Type B pancreatic cell (in vitro differentiated cells): Measurements from ENCODE around the gene SNX21. TPM values are rescaled to one million over a fixed set of nuclear protein-coding genes. Genes with fewer than 3 reads are reported as not detected.
"Not testable (repeated sequence)": the region's sequence is repeated elsewhere in the genome, so short reads cannot be mapped to it uniquely, and the experiment has no call there.

Experiments used
- DNase-seq: peaks from one replicate; pipeline ENCODE4 v3.0.0; 2021; ENCODE audit warnings: mixed read lengths; ENCODE audit not compliant: unreplicated experiment; ENCODE audit errors: extremely low spot score
- H3K27ac Mint-ChIP-seq: 2 replicates; pipeline ENCODE4 v1.8.0; 2021; ENCODE audit warnings: mild to moderate bottlenecking, mixed read lengths
- H3K27me3 Mint-ChIP-seq: 2 replicates; pipeline ENCODE4 v1.8.0; 2021; ENCODE audit warnings: mixed read lengths
- H3K36me3 Mint-ChIP-seq: 2 replicates; pipeline ENCODE4 v1.8.0; 2021; ENCODE audit warnings: mixed read lengths
- H3K4me1 Mint-ChIP-seq: one replicate; pipeline ENCODE4 v1.8.0; 2021; ENCODE audit warnings: mixed read lengths; ENCODE audit not compliant: unreplicated experiment
- H3K4me3 Mint-ChIP-seq: 2 replicates; pipeline ENCODE4 v1.8.0; 2021; ENCODE audit warnings: mild to moderate bottlenecking, mixed read lengths
- H3K9me3 Mint-ChIP-seq: 2 replicates; pipeline ENCODE4 v1.8.0; 2021; ENCODE audit warnings: mixed read lengths
- total RNA-seq: library from RNA; stranded (reverse); gene quantifications from 2 replicates; pipeline ENCODE4 v1.2.1, GENCODE V29; 2021; ENCODE audit warnings: low replicate concordance
- TF ChIP-seq, protein P1 (sequence below): fragments of 200-600 bp; sonication (generic); conservative IDR thresholded peaks from 2 replicates; pipeline ENCODE4 v1.5.0; 2021; ENCODE audit warnings: antibody characterized with exemption, mild to moderate bottlenecking

SNX21 gene
- total RNA-seq, 1 donor from 2014 or later, result 16.4 TPM

DNA sequence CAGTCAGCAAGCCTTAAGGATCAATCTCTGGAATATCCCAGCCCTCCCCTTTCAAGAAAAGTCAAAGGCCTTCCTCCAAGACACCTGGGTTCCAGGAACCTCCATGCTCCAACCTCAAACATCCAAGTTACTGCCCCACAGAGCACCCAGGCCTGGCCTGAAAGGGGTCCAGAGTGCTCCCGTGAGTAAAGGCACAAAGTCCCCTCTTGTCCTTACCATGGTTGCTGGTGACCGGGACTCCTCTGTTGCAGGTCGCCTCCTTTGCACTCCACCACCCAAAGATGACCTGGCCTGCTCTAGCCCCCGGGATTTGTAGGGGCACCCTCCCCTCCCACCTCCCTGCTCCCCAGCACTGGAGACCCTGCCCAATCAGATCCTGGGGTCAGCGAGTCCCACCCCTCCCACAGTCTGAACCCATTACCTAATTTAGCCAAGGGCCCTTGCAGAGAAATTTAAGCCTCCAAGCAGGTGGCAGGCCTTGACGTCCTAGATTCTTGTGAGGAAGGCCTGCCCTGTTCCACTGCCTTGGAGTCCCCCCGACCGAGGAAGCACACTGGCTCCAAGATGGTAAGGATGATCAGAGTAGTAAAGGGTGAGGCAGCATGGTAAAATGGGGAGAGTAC lies 6.5 kb upstream of the SNX21 start, which contains the start of gene TNNC2:
Gene TNNC2 (minus strand): TSS at position 283 of the 623 bp plus-strand sequence. CDS start 64 bp downstream, at position 219.
- DNase-seq, result no peak
- Mint-ChIP-seq H3K36me3 (no peaks in the 10 kb centered on the region), H3K9me3 (no peaks in the 10 kb centered on the region), H3K27ac (no peak within 1 kb of the TSS), H3K4me3 (no peak within 1 kb of the TSS), H3K27me3 (peaks cover 20% of the 10 kb centered on the region), H3K4me1 (peaks cover 18% of the 10 kb centered on the region)
- TF ChIP-seq, protein P1, sequence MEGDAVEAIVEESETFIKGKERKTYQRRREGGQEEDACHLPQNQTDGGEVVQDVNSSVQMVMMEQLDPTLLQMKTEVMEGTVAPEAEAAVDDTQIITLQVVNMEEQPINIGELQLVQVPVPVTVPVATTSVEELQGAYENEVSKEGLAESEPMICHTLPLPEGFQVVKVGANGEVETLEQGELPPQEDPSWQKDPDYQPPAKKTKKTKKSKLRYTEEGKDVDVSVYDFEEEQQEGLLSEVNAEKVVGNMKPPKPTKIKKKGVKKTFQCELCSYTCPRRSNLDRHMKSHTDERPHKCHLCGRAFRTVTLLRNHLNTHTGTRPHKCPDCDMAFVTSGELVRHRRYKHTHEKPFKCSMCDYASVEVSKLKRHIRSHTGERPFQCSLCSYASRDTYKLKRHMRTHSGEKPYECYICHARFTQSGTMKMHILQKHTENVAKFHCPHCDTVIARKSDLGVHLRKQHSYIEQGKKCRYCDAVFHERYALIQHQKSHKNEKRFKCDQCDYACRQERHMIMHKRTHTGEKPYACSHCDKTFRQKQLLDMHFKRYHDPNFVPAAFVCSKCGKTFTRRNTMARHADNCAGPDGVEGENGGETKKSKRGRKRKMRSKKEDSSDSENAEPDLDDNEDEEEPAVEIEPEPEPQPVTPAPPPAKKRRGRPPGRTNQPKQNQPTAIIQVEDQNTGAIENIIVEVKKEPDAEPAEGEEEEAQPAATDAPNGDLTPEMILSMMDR, result no peak

DNA sequence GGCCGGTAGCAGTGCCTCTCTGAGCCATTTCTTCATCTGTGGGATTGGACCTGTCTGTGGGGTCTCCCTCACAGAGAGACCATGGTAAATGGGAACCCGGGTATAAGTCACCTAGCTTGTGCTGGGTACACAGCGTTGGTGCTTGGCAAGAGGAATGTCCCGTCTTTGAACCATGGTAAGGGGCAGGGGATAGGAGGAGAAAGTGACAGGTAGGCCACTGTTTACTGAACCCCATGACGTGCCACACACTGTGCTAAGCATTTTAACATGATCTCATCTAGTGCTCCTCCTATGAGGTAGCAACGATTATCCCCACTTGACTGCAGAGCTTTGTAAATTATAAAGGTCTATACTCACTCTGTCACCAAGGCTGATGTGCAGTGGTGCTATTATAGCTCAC lies 5.9 kb upstream of the SNX21 start:
- Mint-ChIP-seq H3K36me3 (no peaks in the 10 kb centered on the region), H3K4me1 (peaks cover 18% of the 10 kb centered on the region), H3K27ac (no peak overlapping the region), H3K4me3 (no peak overlapping the region), H3K9me3 (no peaks in the 10 kb centered on the region), H3K27me3 (peaks cover 18% of the 10 kb centered on the region)
- TF ChIP-seq, protein P1, result no peak
- DNase-seq, result no peak

DNA sequence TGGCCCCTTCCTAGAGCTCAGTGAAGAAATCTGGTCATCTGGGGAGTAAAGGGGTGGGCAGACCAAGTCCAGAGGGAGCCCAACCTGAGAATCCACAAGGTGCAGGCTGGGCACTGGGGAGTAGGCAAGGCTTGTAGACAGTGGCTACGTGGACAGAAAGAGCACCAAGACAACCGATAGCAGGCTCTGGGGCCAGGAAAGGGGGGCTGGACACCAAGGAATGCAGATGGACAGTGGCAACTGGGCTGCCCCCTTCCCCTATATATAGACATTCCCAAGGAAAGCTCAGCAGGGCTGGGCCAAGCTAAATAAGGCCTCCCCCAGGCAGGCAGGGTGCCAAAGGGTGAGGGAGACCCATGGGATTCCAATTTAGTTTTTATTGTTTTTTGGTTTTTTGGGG lies 5.0 kb upstream of the SNX21 start:
- Mint-ChIP-seq H3K27me3 (peaks cover 16% of the 10 kb centered on the region), H3K9me3 (no peaks in the 10 kb centered on the region), H3K27ac (no peak overlapping the region), H3K36me3 (no peaks in the 10 kb centered on the region), H3K4me1 (peaks cover 23% of the 10 kb centered on the region), H3K4me3 (no peak overlapping the region)
- DNase-seq, result no peak
- TF ChIP-seq, protein P1, result no peak

DNA sequence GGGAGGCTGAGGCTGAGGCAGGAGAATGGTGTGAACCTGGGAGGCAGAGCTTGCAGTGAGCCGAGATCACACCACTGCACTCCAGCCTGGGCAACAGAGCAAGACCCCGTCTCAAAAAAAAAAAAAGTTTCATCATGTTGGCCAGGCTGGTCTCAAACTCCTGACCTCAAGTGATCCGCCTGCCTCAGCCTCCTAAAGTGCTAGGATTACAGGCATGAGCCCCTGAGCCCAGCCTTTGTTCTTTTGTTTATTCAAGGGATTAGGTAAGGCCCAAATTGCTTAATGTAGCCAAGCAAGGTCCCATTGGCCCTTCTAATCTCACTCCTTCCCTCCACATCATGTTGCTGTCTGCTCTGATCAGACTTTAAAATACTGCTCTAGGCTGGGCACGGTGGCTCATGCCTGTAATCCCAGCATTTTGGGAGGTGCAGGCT lies 3.9 kb upstream of the SNX21 start:
- H3K36me3 Mint-ChIP-seq, H3K27me3 Mint-ChIP-seq, H3K9me3 Mint-ChIP-seq, DNase-seq, H3K4me3 Mint-ChIP-seq, H3K27ac Mint-ChIP-seq: not testable (repeated sequence)
- peaks cover 14% of the 10 kb centered on the region for H3K4me1 Mint-ChIP-seq

DNA sequence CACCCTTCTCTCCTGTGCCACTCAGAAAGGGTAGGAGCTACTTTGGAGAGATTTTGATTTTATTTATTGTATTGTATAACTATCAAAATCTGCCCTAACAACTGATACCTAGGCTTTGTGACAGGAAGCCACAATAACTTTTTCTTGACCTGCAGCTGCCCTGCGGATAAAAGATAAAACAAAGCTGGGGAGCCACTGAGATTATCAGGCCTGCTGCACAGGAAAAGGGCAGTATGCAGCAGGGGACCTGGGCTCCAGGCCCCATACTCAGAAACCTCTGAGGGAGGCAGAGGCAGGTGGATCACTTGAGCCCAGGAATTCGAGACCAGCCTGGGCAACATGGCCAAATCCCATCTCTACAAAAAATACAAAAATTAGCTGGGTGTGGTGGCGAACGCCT lies 980 bp upstream of the SNX21 start:
- H3K36me3 Mint-ChIP-seq, result no peaks in the 10 kb centered on the region
- H3K27me3 Mint-ChIP-seq, result peaks cover 3% of the 10 kb centered on the region
- H3K27ac Mint-ChIP-seq, result no peak overlapping the region
- DNase-seq, result no peak
- TF ChIP-seq, protein P1, result no peak
- H3K9me3 Mint-ChIP-seq, result no peaks in the 10 kb centered on the region
- H3K4me3 Mint-ChIP-seq, result peak overlapping the region; percentile 87
- peaks cover 24% of the 10 kb centered on the region for H3K4me1 Mint-ChIP-seq

DNA sequence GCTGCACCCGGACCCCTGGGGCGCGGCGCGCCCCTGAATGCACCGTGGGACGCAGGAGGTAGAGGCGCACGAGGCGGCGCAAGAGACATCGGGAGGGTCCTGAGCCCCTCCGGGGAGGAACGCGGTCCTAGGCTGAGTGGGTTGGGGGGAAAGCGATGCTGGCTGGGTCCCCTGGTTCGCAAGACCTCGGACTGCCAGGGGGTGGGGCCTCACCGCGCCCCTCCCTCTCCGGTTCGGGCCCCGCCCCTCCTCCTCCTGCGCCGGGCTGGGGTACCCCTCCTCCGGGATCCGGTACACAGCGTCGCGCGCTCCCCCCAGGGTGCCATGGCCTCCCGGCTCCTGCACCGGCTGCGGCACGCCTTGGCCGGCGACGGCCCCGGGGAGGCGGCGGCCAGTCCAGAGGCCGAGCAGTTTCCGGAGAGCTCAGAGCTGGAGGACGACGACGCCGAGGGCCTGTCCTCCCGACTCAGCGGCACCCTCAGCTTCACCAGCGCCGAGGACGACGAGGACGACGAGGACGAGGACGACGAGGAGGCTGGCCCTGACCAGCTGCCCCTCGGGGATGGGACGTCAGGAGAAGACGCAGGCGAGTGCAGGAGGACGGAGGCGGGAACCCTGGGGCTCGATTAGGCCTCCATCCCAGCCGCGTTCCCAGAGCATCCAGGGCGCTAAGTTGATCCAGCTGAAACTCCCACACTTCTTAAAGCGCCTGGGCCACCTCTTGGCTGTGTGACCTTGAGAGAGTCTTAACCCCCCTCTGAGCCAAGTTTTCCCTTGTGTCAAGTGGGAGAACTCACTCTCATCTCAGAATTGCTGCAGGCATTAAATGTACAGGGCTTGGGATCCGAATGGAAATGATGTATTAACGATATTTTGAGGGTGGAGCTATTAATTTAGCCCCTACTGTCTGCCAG lies 541 bp downstream of the SNX21 start:
- peak; percentile 83 for DNase-seq
- no peak overlapping the region for H3K27ac Mint-ChIP-seq

More for the DNA sequence above, 541 bp downstream of the SNX21 start:
- TF ChIP-seq, protein P1, result no peak
- H3K27me3 Mint-ChIP-seq, result peaks cover 3% of the 10 kb centered on the region
- H3K36me3 Mint-ChIP-seq, result no peaks in the 10 kb centered on the region
- peaks cover 24% of the 10 kb centered on the region for H3K4me1 Mint-ChIP-seq
- H3K4me3 Mint-ChIP-seq, result peak overlapping the region; percentile 88
- H3K9me3 Mint-ChIP-seq, result no peaks in the 10 kb centered on the region
